ENCODE results near the gene USH1G.

- TF ChIP-seq POLR2AphosphoS5 (IDR thresholded peaks at IDR 0.05; ENCODE audit: low read depth, low read length) (no peak), PAX5 (IDR thresholded peaks at IDR 0.05; ENCODE audit: insufficient read depth, low read length, severe bottlenecking) (no peak), POLR2A (IDR thresholded peaks at IDR 0.05; ENCODE audit: low read depth, low read length) (no peak)
Measured at GRCh38 chr17:74968361-74968780, 45.3 kb upstream of the USH1G start.
